Measurements from ENCODE around the gene ADAR.

Gene ADAR

GRCh38 chr1:154591206-154591605 is 16.8 kb downstream of the ADAR start:
- no peak for TF ChIP-seq ZFP3 (CRISPR knock-in tag; IDR thresholded peaks at IDR 0.05)
- TF ChIP-seq ARNTL (CRISPR knock-in tag; IDR thresholded peaks at IDR 0.05; ENCODE audit: borderline replicate concordance, low read depth), result no peak
- TF ChIP-seq SNAI2 (CRISPR knock-in tag; IDR thresholded peaks at IDR 0.05), result no peak
- no peak for TF ChIP-seq PATZ1 (CRISPR knock-in tag; IDR thresholded peaks at IDR 0.05; ENCODE audit: borderline replicate concordance)
- TF ChIP-seq ZNF8 (CRISPR knock-in tag; IDR thresholded peaks at IDR 0.05), result no peak
- TF ChIP-seq GLIS3 (CRISPR knock-in tag; IDR thresholded peaks at IDR 0.05), result no peak
- no peak for TF ChIP-seq ZNF70 (CRISPR knock-in tag; IDR thresholded peaks at IDR 0.05)
- TF ChIP-seq ESRRG (CRISPR knock-in tag; IDR thresholded peaks at IDR 0.05), result no peak
- no peak for TF ChIP-seq POU6F1 (CRISPR knock-in tag; IDR thresholded peaks at IDR 0.05; ENCODE audit: borderline replicate concordance, low read depth)
- TF ChIP-seq TSHZ2 (CRISPR knock-in tag; IDR thresholded peaks at IDR 0.05), result no peak
- no peak for TF ChIP-seq ISL1 (CRISPR knock-in tag; IDR thresholded peaks at IDR 0.05)
- TF ChIP-seq TOX (CRISPR knock-in tag; IDR thresholded peaks at IDR 0.05; ENCODE audit: borderline replicate concordance), result no peak
- no peak for TF ChIP-seq ZFP30 (CRISPR knock-in tag; IDR thresholded peaks at IDR 0.05)
- TF ChIP-seq TCF4 (CRISPR knock-in tag; IDR thresholded peaks at IDR 0.05; ENCODE audit: borderline replicate concordance), result no peak
- TF ChIP-seq ZNF565 (CRISPR knock-in tag; conservative IDR thresholded peaks at IDR 0.05; ENCODE audit: low read depth), result no peak
- no peak for TF ChIP-seq BACH2 (CRISPR knock-in tag; IDR thresholded peaks at IDR 0.05; ENCODE audit: borderline replicate concordance)
- TF ChIP-seq CSRNP3 (CRISPR knock-in tag; IDR thresholded peaks at IDR 0.05), result no peak
- TF ChIP-seq ZC3H10 (CRISPR knock-in tag; IDR thresholded peaks at IDR 0.05), result no peak
- no peak for TF ChIP-seq RARB (CRISPR knock-in tag; IDR thresholded peaks at IDR 0.05)
- ATAC-seq, result no peak

- TF ChIP-seq POU6F1 (CRISPR knock-in tag; IDR thresholded peaks at IDR 0.05; ENCODE audit: borderline replicate concordance, low read depth) (no peak), CREB5 (CRISPR knock-in tag; IDR thresholded peaks at IDR 0.05; ENCODE audit: low read depth) (no peak), ISL1 (CRISPR knock-in tag; IDR thresholded peaks at IDR 0.05) (no peak), ZNF565 (CRISPR knock-in tag; conservative IDR thresholded peaks at IDR 0.05; ENCODE audit: low read depth) (no peak), ZNF70 (CRISPR knock-in tag; IDR thresholded peaks at IDR 0.05) (no peak), ZFP3 (CRISPR knock-in tag; IDR thresholded peaks at IDR 0.05) (no peak), PATZ1 (CRISPR knock-in tag; IDR thresholded peaks at IDR 0.05; ENCODE audit: borderline replicate concordance) (no peak), GLIS3 (CRISPR knock-in tag; IDR thresholded peaks at IDR 0.05) (no peak), CSRNP3 (CRISPR knock-in tag; IDR thresholded peaks at IDR 0.05) (no peak)
- no peak for ATAC-seq
These were observed 17.2 kb downstream of the ADAR start for GRCh38 chr1:154590756-154591155.
